Heart left ventricle (tissue), 16 donors: ENCODE data around the gene IRX5. TPM values are rescaled to one million over a fixed set of nuclear protein-coding genes. Genes with fewer than 3 reads are reported as not detected.

Experiments used
- ATAC-seq, 4 donors: fragments of 200-7000 bp; cut with Tn5 transposase; one replicate each; pipeline ENCODE4 v1.9.1; 2020 to 2022; ENCODE audit warnings: moderate library complexity in 4 of 4, mild to moderate bottlenecking in 3 of 4, moderate number of reproducible peaks in 1 of 4
- DNase-seq, 5 donors: peaks; one replicate each; pipeline ENCODE4 v3.0.0-alpha.2; 2020
- H3K27ac ChIP-seq, 12 donors: fragments of 200-600 bp; sonication (generic) in 4 of 12; one replicate each; pipeline versions ENCODE4 v1.5.0 to v1.8.0; 2016 to 2022; ENCODE audit warnings: mild to moderate bottlenecking in 2 of 12
- H3K27me3 ChIP-seq, 9 donors: fragments of 200-600 bp; sonication (generic) in 2 of 9; one replicate each; pipeline versions ENCODE4 v1.5.1 to v1.8.0; 2016 to 2022; ENCODE audit warnings: mild to moderate bottlenecking in 3 of 9
- H3K36me3 ChIP-seq, 9 donors: fragments of 200-600 bp; sonication (generic) in 2 of 9; one replicate each; pipeline versions ENCODE4 v1.5.0 to v1.8.0; 2018 to 2022; ENCODE audit warnings: mild to moderate bottlenecking in 2 of 9
- H3K4me1 ChIP-seq, 12 donors: fragments of 200-600 bp; sonication (generic) in 4 of 12; one replicate each; pipeline versions ENCODE4 v1.5.0 to v1.8.0; 2016 to 2022; ENCODE audit warnings: mild to moderate bottlenecking in 3 of 12
- H3K4me3 ChIP-seq, 12 donors: fragments of 200-600 bp; sonication (generic) in 4 of 12; one replicate each; pipeline versions ENCODE4 v1.5.0 to v1.8.0; 2017 to 2022; ENCODE audit warnings: mild to moderate bottlenecking in 9 of 12, moderate library complexity in 4 of 12
- H3K9me3 ChIP-seq, 12 donors: fragments of 200-600 bp; sonication (generic) in 4 of 12; one replicate each; pipeline versions ENCODE4 v1.5.0 to v1.8.0; 2016 to 2022; ENCODE audit warnings: mild to moderate bottlenecking in 1 of 12
- CTCF ChIP-seq, 12 donors: fragments of 200-600 bp; sonication (generic) in 4 of 12; IDR thresholded peaks; one replicate each; pipeline versions ENCODE4 v1.5.0 to v1.8.0; 2018 to 2022; ENCODE audit warnings: antibody characterized with exemption in 12 of 12, mild to moderate bottlenecking in 5 of 12
- POLR2A ChIP-seq, 2 donors: fragments of 450-650 bp; IDR thresholded peaks; one replicate each; pipeline ENCODE4 v1.6.1; 2017; ENCODE audit warnings: antibody characterized with exemption in 2 of 2, mild to moderate bottlenecking in 2 of 2, moderate library complexity in 2 of 2
- WGBS, 4 donors: extraction: QIAGEN DNeasy Blood & Tissue Kit in 2 of 4; methylation state at CpG; one replicate each; pipeline versions ENCODE4 v1.1.5 to v1.1.7; 2013 to 2018; 5-methylcytosine and 5-hydroxymethylcytosine counted together
- intact Hi-C, 10 donors: fragments of 100-400 bp; cut with DNase I; formaldehyde crosslinking; loops; one replicate each; pipeline versions ENCODE4 v1.11.1 to v1.14.2; 2022
- polyA plus RNA-seq, 2 donors: library from polyadenylated mRNA; stranded (reverse); fragments of 200-250 nt; gene quantifications; one replicate each; pipeline ENCODE4 v1.2.3, GENCODE V29; 2013
- total RNA-seq, 9 donors: library from RNA; depleted of rRNA in 2 of 9; stranded (reverse); fragments of >200 nt in 2 of 9; fragmentation: NEBNext Ultra II Directional in 3 of 9; extraction: Animal tissue kit (Norgen Biotek cat#: 25700) in 3 of 9; gene quantifications; one replicate each; pipeline versions ENCODE4 v1.1.0 to v1.2.4, GENCODE V29; 2016 to 2023
- donor health status: ischemic (EF 13 %, LVEDD 7.1; RV severe dilation, severe dysfunction).
- donor health status: healthy with polysubstance abuse.
- donor health status: DM: no; HTN: yes; CAD: no.
- donor health status: DM: no; HTN: no; CAD: no.
- donor health status: ischemic (EF 25% LVEDD 6.9; RV normal size, moderate dysfunction).
- donor health status: ischemic (EF 25% LVEDD 5.7; RV mildly dilated, moderate dysfunction).
- donor health status: healthy.
- donor health status: DM: yes; HTN: yes; CAD: no.
- donor health status: ischemic (EF 35%, LVEDD 5.7; RV mildly dilated, moderate dysfunction).
- donor health status: nonischemic (EF 11% LVEDD 7.7; RV severe dilation, severe dysfunction).
- donor health status: DM: yes; HTN: yes; CAD: no.
- donor health status: PGD.
- donor health status: ischemic (EF 29% LVEDD 5.4; RV normal size, mild dysfunction).
- donor health status: nonischemic (EF 23%, LVEDD 6.1; RV moderate dilation, normal function).

Gene IRX5
- total and polyA plus RNA-seq, 11 donors, result 5.8 to 32.2 (median 19.2) TPM

GRCh38 chr16:54938212-54939028 is 7.8 kb downstream of the IRX5 start:
- peak in 2 of 4 donors; percentile 4 to 6 for ATAC-seq
- DNase-seq, result peak in 1 of 5 donors; percentile 34
- Histone ChIP-seq H3K4me3 (peak overlapping the region in 11 of 12 donors; percentile 24 to 86 (median 73)), H3K27me3 (peaks cover 12 to 91% (median 54%) of the 10 kb centered on the region in 9 donors), H3K36me3 (peaks cover 0 to 4% (median 0%) of the 10 kb centered on the region in 9 donors), H3K27ac (peak overlapping the region in 9 of 12 donors; percentile 15 to 96 (median 75)), H3K4me1 (peaks cover 0 to 43% (median 23%) of the 10 kb centered on the region in 12 donors), H3K9me3 (no peaks in the 10 kb centered on the region)
- no peak for TF ChIP-seq POLR2A (IDR thresholded peaks at IDR 0.05)
- TF ChIP-seq CTCF (IDR thresholded peaks at IDR 0.05), result peak in 1 of 12 donors; percentile 9
- 22 to 52% (median 32%) methylated on average over 47 to 59 of the region's 59 CpGs for WGBS, 4 donors
- intact Hi-C loops, result loop anchor here in 8 of 10 donors (5.0 to 10.0 kb wide), 14 partner anchors 284 to 1394 kb away; partner anchors contain the start of gene IRX6 (in 7 of the 8)

- Histone ChIP-seq H3K36me3 (no peaks in the 10 kb centered on the region), H3K27ac (peak overlapping the region in 2 of 12 donors; percentile 95 to 96), H3K4me1 (peaks cover 0 to 43% (median 23%) of the 10 kb centered on the region in 12 donors), H3K27me3 (peaks cover 12 to 91% (median 48%) of the 10 kb centered on the region in 9 donors), H3K4me3 (peak overlapping the region in 7 of 12 donors; percentile 25 to 86 (median 74)), H3K9me3 (no peaks in the 10 kb centered on the region)
- DNase-seq (no peak), ATAC-seq (no peak)
- TF ChIP-seq CTCF (IDR thresholded peaks at IDR 0.05), result no peak
- TF ChIP-seq POLR2A (IDR thresholded peaks at IDR 0.05), result no peak
- WGBS, 4 donors, result 35 to 52% (median 46%) methylated on average over 14 of the region's 14 CpGs
- intact Hi-C loops, result loop anchor here in 8 of 10 donors (5.0 to 10.0 kb wide), 14 partner anchors 284 to 1394 kb away; partner anchors contain the start of gene IRX6 (in 7 of the 8)
Measured at GRCh38 chr16:54939029-54939346, 8.3 kb downstream of the IRX5 start.

- H3K36me3 ChIP-seq, result no peaks in the 10 kb centered on the region
- H3K27ac ChIP-seq, result no peak overlapping the region
- H3K4me3 ChIP-seq, result no peak overlapping the region
- no peak for DNase-seq
- no peaks in the 10 kb centered on the region for H3K9me3 ChIP-seq
- peaks cover 0 to 47% (median 23%) of the 10 kb centered on the region in 12 donors for H3K4me1 ChIP-seq
- WGBS, 4 donors, result 51 to 72% (median 53%) methylated on average over 35 to 38 of the region's 38 CpGs
- peaks cover 12 to 85% (median 48%) of the 10 kb centered on the region in 9 donors for H3K27me3 ChIP-seq
- TF ChIP-seq CTCF (IDR thresholded peaks at IDR 0.05), result no peak
- no peak for TF ChIP-seq POLR2A (IDR thresholded peaks at IDR 0.05)
- ATAC-seq, result no peak
- intact Hi-C loops, result loop anchor here in 8 of 10 donors (5.0 to 10.0 kb wide), 14 partner anchors 285 to 1395 kb away; partner anchors contain the start of gene IRX6 (in 7 of the 8)
Measured at GRCh38 chr16:54939510-54940278, 9.0 kb downstream of the IRX5 start.

GRCh38 chr16:54940279-54940604 is 9.6 kb downstream of the IRX5 start:
- Histone ChIP-seq H3K4me3 (no peak overlapping the region), H3K9me3 (no peaks in the 10 kb centered on the region), H3K36me3 (no peaks in the 10 kb centered on the region), H3K27ac (peak overlapping the region in 4 of 12 donors; percentile 16 to 67 (median 51)), H3K27me3 (peaks cover 9 to 80% (median 44%) of the 10 kb centered on the region in 9 donors), H3K4me1 (peaks cover 0 to 49% (median 23%) of the 10 kb centered on the region in 12 donors)
- ATAC-seq (no peak), DNase-seq (no peak)
- WGBS, 4 donors, result 60 to 81% (median 70%) methylated on average over 2 to 4 of the region's 4 CpGs
- TF ChIP-seq POLR2A (IDR thresholded peaks at IDR 0.05) (no peak), CTCF (IDR thresholded peaks at IDR 0.05) (no peak)
- intact Hi-C loops, result no loop called here
